Measurements from ENCODE around the gene ZMYND12. TPM values are rescaled to one million over a fixed set of nuclear protein-coding genes. Genes with fewer than 3 reads are reported as not detected.

Gene ZMYND12
- total RNA-seq, 2 donors from 2014 or later: 0.45 to 0.84 TPM

GRCh38 chr1:42456754-42457089, 900 bp upstream of the ZMYND12 start:
- H3K27ac Mint-ChIP-seq: peak overlapping the region; percentile 84 to 93
- H3K9me3 Mint-ChIP-seq: no peaks in the 10 kb centered on the region
- peaks cover 21 to 26% of the 10 kb centered on the region in 2 donors for H3K36me3 Mint-ChIP-seq

GRCh38 chr1:42454403-42454802, 1.4 kb downstream of the ZMYND12 start:
- no peak for DNase-seq (ENCODE audit: low spot score in 2 of 2)
- ATAC-seq: no peak
- H3K36me3 Mint-ChIP-seq: peaks cover 20 to 21% of the 10 kb centered on the region in 2 donors
- H3K9me3 Mint-ChIP-seq: no peaks in the 10 kb centered on the region
- H3K27ac Mint-ChIP-seq: no peak overlapping the region

More at GRCh38 chr1:42456754-42457089, 900 bp upstream of the ZMYND12 start:
- DNase-seq (ENCODE audit: low spot score in 2 of 2): peak in 1 of 2 donors; percentile 60
- ATAC-seq: peak; percentile 64 to 65

- ATAC-seq: no peak
- no peak for DNase-seq (ENCODE audit: low spot score in 2 of 2)
- no peak overlapping the region for H3K27ac Mint-ChIP-seq
- peaks cover 14 to 21% of the 10 kb centered on the region in 2 donors for H3K36me3 Mint-ChIP-seq
- no peaks in the 10 kb centered on the region for H3K9me3 Mint-ChIP-seq
Observed at GRCh38 chr1:42453386-42453785, 2.4 kb downstream of the ZMYND12 start.

GRCh38 chr1:42450061-42450460, 5.8 kb downstream of the ZMYND12 start:
- no peak for DNase-seq (ENCODE audit: low spot score in 2 of 2)
- peak; percentile 60 to 98 for ATAC-seq
- Mint-ChIP-seq H3K36me3 (no peaks in the 10 kb centered on the region), H3K9me3 (no peaks in the 10 kb centered on the region), H3K27ac (peak overlapping the region in 1 of 2 donors; percentile 34)

DNA sequence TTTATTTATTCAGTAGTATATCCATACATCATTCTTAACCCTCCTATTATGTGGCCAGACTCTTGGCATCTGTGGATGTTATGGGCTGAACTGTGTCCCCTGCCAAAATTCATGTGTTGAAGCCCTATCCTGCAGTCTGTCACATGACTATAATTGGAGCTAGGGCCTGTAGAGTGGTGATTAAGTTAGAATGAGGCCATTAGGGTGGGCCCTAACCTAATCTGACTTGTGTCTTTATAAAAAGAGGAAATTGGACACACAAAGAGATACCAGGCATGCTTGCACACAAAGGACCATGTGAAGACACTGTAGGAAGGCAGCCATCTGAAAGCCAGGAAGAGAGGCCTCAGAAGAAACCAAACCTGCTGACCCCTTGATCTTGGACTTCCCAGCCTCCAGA, 6.6 kb downstream of the ZMYND12 start:
- Mint-ChIP-seq H3K9me3 (no peaks in the 10 kb centered on the region), H3K27ac (no peak overlapping the region), H3K36me3 (no peaks in the 10 kb centered on the region)
- ATAC-seq: no peak
- DNase-seq (ENCODE audit: low spot score in 2 of 2): no peak

DNA sequence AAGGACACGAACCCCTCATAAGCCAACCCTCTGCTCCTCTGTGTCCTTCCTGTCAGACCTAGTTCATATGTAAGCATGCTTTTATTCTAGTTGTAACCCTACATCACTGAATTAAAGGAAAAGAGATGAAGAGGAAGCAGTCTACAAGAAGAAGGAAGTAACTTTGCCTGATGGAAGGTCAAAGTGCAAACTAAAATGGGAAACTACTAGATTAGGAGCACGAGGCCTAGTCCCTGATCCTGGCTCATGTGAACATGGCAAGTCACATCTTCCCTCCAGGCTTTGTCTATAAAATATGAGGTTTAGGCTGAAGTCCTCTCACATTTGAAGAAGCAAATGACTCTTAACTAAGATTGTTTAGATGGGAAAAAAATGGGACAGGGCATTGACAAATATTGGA, 13.2 kb downstream of the ZMYND12 start:
- Mint-ChIP-seq H3K36me3 (no peaks in the 10 kb centered on the region), H3K27ac (no peak overlapping the region), H3K9me3 (no peaks in the 10 kb centered on the region)
- DNase-seq (ENCODE audit: low spot score in 2 of 2) (no peak), ATAC-seq (no peak)

DNA sequence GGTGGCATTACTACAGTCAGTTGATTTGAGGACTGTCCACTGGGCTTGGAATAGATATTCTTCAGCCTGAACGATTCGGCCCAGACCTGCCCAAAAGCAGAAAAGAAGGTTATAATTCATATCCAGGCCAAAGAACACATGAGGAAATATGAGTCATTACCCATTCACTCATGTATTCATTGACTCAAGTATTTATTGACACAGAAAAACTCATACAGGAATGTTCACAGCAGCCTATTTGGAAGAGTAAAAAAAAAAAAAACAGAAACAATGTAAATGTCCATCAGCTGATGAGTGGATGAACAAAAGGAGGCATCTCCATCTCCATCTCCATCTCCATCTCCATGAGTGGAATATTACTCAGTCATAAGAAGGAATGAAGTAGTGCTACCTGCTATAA, 15.9 kb downstream of the ZMYND12 start:
- Mint-ChIP-seq H3K9me3 (no peaks in the 10 kb centered on the region), H3K36me3 (no peaks in the 10 kb centered on the region), H3K27ac (no peak overlapping the region)
- DNase-seq (ENCODE audit: low spot score in 2 of 2) (no peak), ATAC-seq (no peak)

- Mint-ChIP-seq H3K36me3 (no peaks in the 10 kb centered on the region), H3K27ac (no peak overlapping the region), H3K9me3 (no peaks in the 10 kb centered on the region)
- DNase-seq (ENCODE audit: low spot score in 2 of 2) (no peak), ATAC-seq (no peak)
Observed at GRCh38 chr1:42434340-42434739, 21.5 kb downstream of the ZMYND12 start.

- Mint-ChIP-seq H3K9me3 (no peaks in the 10 kb centered on the region), H3K27ac (no peak overlapping the region), H3K36me3 (no peaks in the 10 kb centered on the region)
- ATAC-seq (no peak), DNase-seq (ENCODE audit: low spot score in 2 of 2) (no peak)
Observed at GRCh38 chr1:42433369-42433768, 22.5 kb downstream of the ZMYND12 start.

- Mint-ChIP-seq H3K27ac (no peak overlapping the region), H3K9me3 (no peaks in the 10 kb centered on the region), H3K36me3 (no peaks in the 10 kb centered on the region)
- DNase-seq (ENCODE audit: low spot score in 2 of 2) (no peak), ATAC-seq (no peak)
Observed at GRCh38 chr1:42432714-42433113, 23.1 kb downstream of the ZMYND12 start.

- Mint-ChIP-seq H3K9me3 (no peaks in the 10 kb centered on the region), H3K36me3 (no peaks in the 10 kb centered on the region), H3K27ac (no peak overlapping the region)
- no peak for ATAC-seq
- no peak for DNase-seq (ENCODE audit: low spot score in 2 of 2)
Observed at GRCh38 chr1:42431514-42431913, 24.3 kb downstream of the ZMYND12 start.

GRCh38 chr1:42430286-42431135, 25.3 kb downstream of the ZMYND12 start:
- DNase-seq (ENCODE audit: low spot score in 2 of 2): no peak
- Mint-ChIP-seq H3K9me3 (no peaks in the 10 kb centered on the region), H3K36me3 (no peaks in the 10 kb centered on the region), H3K27ac (no peak overlapping the region)
- ATAC-seq: no peak

GRCh38 chr1:42429603-42430002, 26.2 kb downstream of the ZMYND12 start:
- H3K27ac Mint-ChIP-seq: no peak overlapping the region
- ATAC-seq: no peak
- H3K36me3 Mint-ChIP-seq: no peaks in the 10 kb centered on the region
- DNase-seq (ENCODE audit: low spot score in 2 of 2): no peak
- H3K9me3 Mint-ChIP-seq: no peaks in the 10 kb centered on the region

GRCh38 chr1:42427240-42427639, 28.6 kb downstream of the ZMYND12 start:
- Mint-ChIP-seq H3K9me3 (no peaks in the 10 kb centered on the region), H3K36me3 (no peaks in the 10 kb centered on the region), H3K27ac (peak overlapping the region in 1 of 2 donors; percentile 47)
- DNase-seq (ENCODE audit: low spot score in 2 of 2) (no peak), ATAC-seq (no peak)

GRCh38 chr1:42424201-42424600, 31.6 kb downstream of the ZMYND12 start:
- DNase-seq (ENCODE audit: low spot score in 2 of 2): no peak
- peak overlapping the region in 1 of 2 donors; percentile 34 for H3K27ac Mint-ChIP-seq
- no peaks in the 10 kb centered on the region for H3K9me3 Mint-ChIP-seq
- no peaks in the 10 kb centered on the region for H3K36me3 Mint-ChIP-seq
- ATAC-seq: no peak

- DNase-seq (ENCODE audit: low spot score in 2 of 2) (no peak), ATAC-seq (no peak)
- H3K27ac Mint-ChIP-seq: no peak overlapping the region
- H3K36me3 Mint-ChIP-seq: no peaks in the 10 kb centered on the region
- H3K9me3 Mint-ChIP-seq: no peaks in the 10 kb centered on the region
Observed at GRCh38 chr1:42423681-42424080, 32.1 kb downstream of the ZMYND12 start.

- no peaks in the 10 kb centered on the region for H3K9me3 Mint-ChIP-seq
Observed at GRCh38 chr1:42422737-42423136, 33.1 kb downstream of the ZMYND12 start.

GRCh38 chr1:42420911-42421585, 34.8 kb downstream of the ZMYND12 start:
- ATAC-seq (no peak), DNase-seq (ENCODE audit: low spot score in 2 of 2) (no peak)
- Mint-ChIP-seq H3K9me3 (no peaks in the 10 kb centered on the region), H3K27ac (peak overlapping the region in 1 of 2 donors; percentile 57), H3K36me3 (no peaks in the 10 kb centered on the region)

More at GRCh38 chr1:42422737-42423136, 33.1 kb downstream of the ZMYND12 start:
- Mint-ChIP-seq H3K27ac (no peak overlapping the region), H3K36me3 (no peaks in the 10 kb centered on the region)
- no peak for DNase-seq (ENCODE audit: low spot score in 2 of 2)
- no peak for ATAC-seq
